ENCODE data around the gene PNPLA1. TPM values are rescaled to one million over a fixed set of nuclear protein-coding genes. Genes with fewer than 3 reads are reported as not detected.

The PNPLA1 gene
- total and polyA plus RNA-seq, 7 donors = 0.04 to 0.05 TPM; not detected in 5

- 84 to 88% (median 87%) methylated on average over 5 of the region's 5 CpGs for WGBS, 3 donors
- H3K27me3 ChIP-seq (ENCODE audit: insufficient read depth in 3 of 3, low read length in 2 of 3) = no peaks in the 10 kb centered on the region
- H3K36me3 ChIP-seq (ENCODE audit: insufficient read depth in 1 of 2, low read depth in 1 of 2) = peaks cover 5 to 97% of the 10 kb centered on the region in 2 donors
- H3K4me1 ChIP-seq = no peaks in the 10 kb centered on the region
- ATAC-seq = no peak
- no peaks in the 10 kb centered on the region for H3K9me3 ChIP-seq
- DNase-seq = no peak
- TF ChIP-seq CTCF (IDR thresholded peaks at IDR 0.05) = no peak
- no peak overlapping the region for H3K27ac ChIP-seq
- intact Hi-C loops (cut with DNase I) = no loop called here
- H3K4me3 ChIP-seq = no peak overlapping the region
Observed at GRCh38 chr6:36229223-36229622, 40.6 kb upstream of the PNPLA1 start.

- ATAC-seq = no peak
Observed at GRCh38 chr6:36230371-36230770, 39.5 kb upstream of the PNPLA1 start.

GRCh38 chr6:36232172-36232571, 37.7 kb upstream of the PNPLA1 start:
- intact Hi-C loops (cut with DNase I) = no loop called here
- H3K9me3 ChIP-seq = no peaks in the 10 kb centered on the region
- H3K4me3 ChIP-seq = no peak overlapping the region
- ATAC-seq (no peak), DNase-seq (no peak)
- H3K36me3 ChIP-seq (ENCODE audit: insufficient read depth in 1 of 2, low read depth in 1 of 2) = peaks cover 3 to 69% of the 10 kb centered on the region in 2 donors
- no peak for TF ChIP-seq CTCF (IDR thresholded peaks at IDR 0.05)
- no peaks in the 10 kb centered on the region for H3K27me3 ChIP-seq (ENCODE audit: insufficient read depth in 3 of 3, low read length in 2 of 3)
- no peaks in the 10 kb centered on the region for H3K4me1 ChIP-seq
- 85 to 89% (median 86%) methylated on average over 4 of the region's 4 CpGs for WGBS, 3 donors
- H3K27ac ChIP-seq = no peak overlapping the region

More at GRCh38 chr6:36230371-36230770, 39.5 kb upstream of the PNPLA1 start:
- Histone ChIP-seq H3K36me3 (ENCODE audit: insufficient read depth in 1 of 2, low read depth in 1 of 2) (peaks cover 3 to 87% of the 10 kb centered on the region in 2 donors), H3K4me1 (no peaks in the 10 kb centered on the region), H3K27ac (no peak overlapping the region), H3K27me3 (ENCODE audit: insufficient read depth in 3 of 3, low read length in 2 of 3) (no peaks in the 10 kb centered on the region), H3K9me3 (no peaks in the 10 kb centered on the region), H3K4me3 (no peak overlapping the region)
- intact Hi-C loops (cut with DNase I) = no loop called here
- no peak for DNase-seq
- 93 to 96% (median 94%) methylated on average over 11 of the region's 11 CpGs for WGBS, 3 donors
- no peak for TF ChIP-seq CTCF (IDR thresholded peaks at IDR 0.05)

- no peaks in the 10 kb centered on the region for H3K9me3 ChIP-seq
- H3K4me3 ChIP-seq = no peak overlapping the region
- H3K27me3 ChIP-seq (ENCODE audit: insufficient read depth in 3 of 3, low read length in 2 of 3) = no peaks in the 10 kb centered on the region
- intact Hi-C loops (cut with DNase I) = no loop called here
- H3K27ac ChIP-seq = no peak overlapping the region
- TF ChIP-seq CTCF (IDR thresholded peaks at IDR 0.05) = no peak
- 50 to 58% (median 56%) methylated on average over 3 of the region's 3 CpGs for WGBS, 3 donors
- DNase-seq (no peak), ATAC-seq (no peak)
- peaks cover 0 to 38% of the 10 kb centered on the region in 2 donors for H3K36me3 ChIP-seq (ENCODE audit: insufficient read depth in 1 of 2, low read depth in 1 of 2)
- no peaks in the 10 kb centered on the region for H3K4me1 ChIP-seq
Observed at GRCh38 chr6:36235309-36235708, 34.6 kb upstream of the PNPLA1 start.

GRCh38 chr6:36235862-36236261, 34.0 kb upstream of the PNPLA1 start:
- intact Hi-C loops (cut with DNase I) = no loop called here
- TF ChIP-seq CTCF (IDR thresholded peaks at IDR 0.05) = no peak
- DNase-seq (no peak), ATAC-seq (no peak)
- Histone ChIP-seq H3K27ac (no peak overlapping the region), H3K9me3 (no peaks in the 10 kb centered on the region), H3K4me3 (no peak overlapping the region), H3K4me1 (no peaks in the 10 kb centered on the region), H3K27me3 (ENCODE audit: insufficient read depth in 3 of 3, low read length in 2 of 3) (no peaks in the 10 kb centered on the region), H3K36me3 (ENCODE audit: insufficient read depth in 1 of 2, low read depth in 1 of 2) (peaks cover 0 to 32% of the 10 kb centered on the region in 2 donors)
- 90 to 93% (median 92%) methylated on average over 17 of the region's 17 CpGs for WGBS, 3 donors

All from psoas muscle (tissue), 8 donors.